Nephron progenitor cell (in vitro differentiated cells): ENCODE results near the gene NTRK2.

Experiments used
- DNase-seq: peaks from one replicate; pipeline ENCODE4 v3.0.0; 2021
- H3K27ac Mint-ChIP-seq: 2 replicates; pipeline ENCODE4 v1.8.0; 2021; ENCODE audit warnings: mild to moderate bottlenecking, moderate library complexity, mixed read lengths
- H3K27me3 Mint-ChIP-seq: 2 replicates; pipeline ENCODE4 v1.8.0; 2021; ENCODE audit warnings: mild to moderate bottlenecking, low read depth, mixed read lengths; ENCODE audit not compliant: poor library complexity
- H3K36me3 Mint-ChIP-seq: 2 replicates; pipeline ENCODE4 v1.8.0; 2021; ENCODE audit warnings: low read depth, mixed read lengths
- H3K4me1 Mint-ChIP-seq: 2 replicates; pipeline ENCODE4 v1.8.0; 2021; ENCODE audit warnings: mixed read lengths
- H3K4me3 Mint-ChIP-seq: 2 replicates; pipeline ENCODE4 v1.8.0; 2021; ENCODE audit warnings: mild to moderate bottlenecking, moderate library complexity, mixed read lengths
- H3K9me3 Mint-ChIP-seq: 2 replicates; pipeline ENCODE4 v1.8.0; 2021; ENCODE audit warnings: mild to moderate bottlenecking, moderate library complexity, mixed read lengths
- TF ChIP-seq, protein P1 (sequence below): fragments of 200-600 bp; sonication (generic); IDR thresholded peaks from 2 replicates; pipeline ENCODE4 v1.5.0; 2021; ENCODE audit warnings: antibody characterized with exemption

The NTRK2 gene

DNA sequence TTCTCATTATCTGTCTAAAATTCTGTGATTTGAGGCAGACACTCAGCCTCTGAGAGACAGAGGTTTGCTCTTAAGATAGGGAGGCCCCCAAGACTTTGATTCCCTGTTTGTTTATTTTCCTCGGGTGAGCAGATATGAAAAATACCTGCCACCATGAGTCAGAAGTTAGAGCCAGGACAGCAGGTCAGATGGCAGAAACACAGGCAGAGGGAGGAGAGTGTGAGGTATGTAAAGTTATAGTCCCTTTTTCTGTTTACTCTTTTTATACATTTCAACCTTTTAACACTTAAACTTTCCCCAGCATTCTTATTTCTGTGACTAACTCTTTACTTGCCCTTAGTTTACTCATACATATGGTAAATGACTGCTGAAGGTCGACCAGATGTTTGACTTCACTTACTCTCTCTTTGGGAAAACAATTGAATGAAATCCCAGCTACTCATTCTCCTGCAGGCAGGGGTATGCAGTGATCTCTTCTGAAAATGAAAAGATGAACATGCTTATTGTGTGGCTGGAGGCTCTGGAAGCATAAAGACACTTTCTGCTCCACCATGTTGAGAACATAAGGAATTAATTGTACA is 383.8 kb downstream of the NTRK2 start:
- Mint-ChIP-seq H3K4me1 (peaks cover 11% of the 10 kb centered on the region), H3K4me3 (no peak overlapping the region), H3K36me3 (no peaks in the 10 kb centered on the region), H3K27me3 (peaks cover 4% of the 10 kb centered on the region), H3K27ac (peak overlapping the region; percentile 21), H3K9me3 (peaks cover 12% of the 10 kb centered on the region)
- DNase-seq, result no peak
- TF ChIP-seq, protein P1, sequence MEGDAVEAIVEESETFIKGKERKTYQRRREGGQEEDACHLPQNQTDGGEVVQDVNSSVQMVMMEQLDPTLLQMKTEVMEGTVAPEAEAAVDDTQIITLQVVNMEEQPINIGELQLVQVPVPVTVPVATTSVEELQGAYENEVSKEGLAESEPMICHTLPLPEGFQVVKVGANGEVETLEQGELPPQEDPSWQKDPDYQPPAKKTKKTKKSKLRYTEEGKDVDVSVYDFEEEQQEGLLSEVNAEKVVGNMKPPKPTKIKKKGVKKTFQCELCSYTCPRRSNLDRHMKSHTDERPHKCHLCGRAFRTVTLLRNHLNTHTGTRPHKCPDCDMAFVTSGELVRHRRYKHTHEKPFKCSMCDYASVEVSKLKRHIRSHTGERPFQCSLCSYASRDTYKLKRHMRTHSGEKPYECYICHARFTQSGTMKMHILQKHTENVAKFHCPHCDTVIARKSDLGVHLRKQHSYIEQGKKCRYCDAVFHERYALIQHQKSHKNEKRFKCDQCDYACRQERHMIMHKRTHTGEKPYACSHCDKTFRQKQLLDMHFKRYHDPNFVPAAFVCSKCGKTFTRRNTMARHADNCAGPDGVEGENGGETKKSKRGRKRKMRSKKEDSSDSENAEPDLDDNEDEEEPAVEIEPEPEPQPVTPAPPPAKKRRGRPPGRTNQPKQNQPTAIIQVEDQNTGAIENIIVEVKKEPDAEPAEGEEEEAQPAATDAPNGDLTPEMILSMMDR, result no peak

DNA sequence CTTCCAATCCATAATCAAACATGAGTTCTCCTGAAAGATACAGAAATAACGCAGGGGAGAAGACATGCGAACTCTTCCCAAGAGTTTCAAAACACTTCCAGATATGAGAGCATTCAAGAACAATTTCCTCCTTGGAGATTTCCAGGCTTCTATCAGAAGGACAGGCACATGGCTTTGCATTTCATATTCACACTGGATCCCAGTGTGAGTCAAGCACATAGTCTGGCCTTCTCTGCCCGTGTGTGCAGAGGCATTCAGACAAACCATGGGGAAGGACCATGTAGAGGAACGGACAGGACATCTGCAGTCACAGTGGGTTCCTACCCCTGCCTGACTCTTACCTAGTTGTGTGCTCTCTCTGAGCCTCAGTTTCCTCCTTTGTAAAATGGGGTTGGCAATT is 384.5 kb downstream of the NTRK2 start:
- Mint-ChIP-seq H3K27ac (no peak overlapping the region), H3K4me3 (no peak overlapping the region), H3K27me3 (peaks cover 4% of the 10 kb centered on the region), H3K36me3 (no peaks in the 10 kb centered on the region), H3K4me1 (peaks cover 11% of the 10 kb centered on the region), H3K9me3 (peaks cover 12% of the 10 kb centered on the region)
- TF ChIP-seq, protein P1, result no peak
- DNase-seq, result no peak

DNA sequence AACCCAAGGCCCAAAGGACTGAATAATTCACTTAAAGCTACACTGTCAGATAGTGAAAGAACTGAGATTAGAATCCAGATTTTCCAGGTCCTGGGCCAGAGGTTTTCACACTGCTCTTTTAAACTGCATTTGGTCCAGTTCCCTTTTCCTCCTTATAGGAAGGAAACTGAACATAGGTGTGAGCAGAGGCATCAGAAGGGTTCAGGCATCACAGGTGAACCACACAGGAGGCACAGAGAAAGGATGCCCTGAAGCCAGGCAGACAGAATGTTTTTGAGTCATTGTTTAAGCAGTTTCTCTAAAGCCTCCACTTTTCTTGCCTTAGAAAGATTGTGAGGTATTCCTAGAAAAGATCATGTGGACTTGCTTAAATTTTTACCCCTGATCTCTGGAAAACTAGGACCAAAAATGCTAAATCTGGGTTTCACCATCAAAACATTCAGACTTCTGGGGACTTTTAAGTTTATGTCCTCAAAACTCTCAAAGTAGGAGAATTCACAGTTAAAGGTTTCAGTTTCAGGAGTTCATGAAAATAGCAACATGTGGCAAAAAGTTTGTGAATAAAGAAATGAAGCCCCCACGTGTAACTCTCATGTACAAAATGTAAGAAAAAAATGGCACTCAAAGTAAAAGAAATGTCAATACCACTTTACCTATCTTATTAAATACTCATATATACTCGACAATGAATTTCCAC is 386.1 kb downstream of the NTRK2 start:
- H3K9me3 Mint-ChIP-seq, result peaks cover 9% of the 10 kb centered on the region
- no peak overlapping the region for H3K27ac Mint-ChIP-seq
- no peak for DNase-seq
- H3K4me1 Mint-ChIP-seq, result peaks cover 11% of the 10 kb centered on the region
- TF ChIP-seq, protein P1, result no peak
- no peaks in the 10 kb centered on the region for H3K36me3 Mint-ChIP-seq
- H3K27me3 Mint-ChIP-seq, result peaks cover 4% of the 10 kb centered on the region
- no peak overlapping the region for H3K4me3 Mint-ChIP-seq

DNA sequence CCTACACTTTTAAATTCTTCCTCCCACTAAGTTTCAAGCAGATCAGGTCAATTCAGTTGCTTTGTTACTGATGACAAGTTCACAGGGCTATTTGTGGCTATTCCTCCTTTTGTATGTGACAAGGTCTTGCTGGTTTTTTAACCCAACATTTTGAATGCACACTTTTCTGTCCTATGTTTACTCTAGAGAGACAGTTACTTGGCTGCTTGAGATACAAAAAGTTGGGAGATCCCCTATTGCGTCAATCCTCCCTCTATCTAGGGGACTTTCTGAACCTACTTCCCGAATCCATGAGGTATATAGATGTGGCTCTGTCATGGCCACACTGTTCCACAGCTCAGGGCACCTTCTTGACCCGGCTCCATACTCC is 386.7 kb downstream of the NTRK2 start:
- peaks cover 6% of the 10 kb centered on the region for H3K9me3 Mint-ChIP-seq
- H3K4me1 Mint-ChIP-seq, result peaks cover 11% of the 10 kb centered on the region
- no peak for DNase-seq
- TF ChIP-seq, protein P1, result no peak
- peaks cover 4% of the 10 kb centered on the region for H3K27me3 Mint-ChIP-seq
- no peak overlapping the region for H3K4me3 Mint-ChIP-seq
- peak overlapping the region; percentile 69 for H3K27ac Mint-ChIP-seq
- H3K36me3 Mint-ChIP-seq, result no peaks in the 10 kb centered on the region

DNA sequence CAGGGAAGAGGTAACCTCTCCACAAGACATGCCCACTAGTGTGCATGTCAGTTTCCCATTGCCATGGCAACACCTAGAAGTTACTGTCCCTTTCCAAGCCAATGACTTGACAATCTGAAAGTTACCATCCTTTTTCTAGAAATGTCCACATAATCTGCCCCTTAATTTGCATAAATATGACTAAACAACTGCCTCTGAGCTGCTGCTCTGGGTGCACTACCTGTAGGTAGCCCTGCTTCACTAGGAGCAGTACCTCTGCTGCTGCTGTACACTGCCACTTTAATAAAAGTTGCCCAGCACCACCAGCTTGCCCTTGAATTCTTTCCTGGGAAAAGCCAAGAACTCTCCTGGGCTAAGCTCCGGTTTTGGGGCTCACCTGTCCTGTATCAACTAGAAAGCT is 392.4 kb downstream of the NTRK2 start:
- no peak for DNase-seq
- H3K27ac Mint-ChIP-seq, result peak overlapping the region; percentile 68
- H3K36me3 Mint-ChIP-seq, result no peaks in the 10 kb centered on the region
- H3K4me3 Mint-ChIP-seq, result no peak overlapping the region
- peaks cover 3% of the 10 kb centered on the region for H3K27me3 Mint-ChIP-seq
- H3K4me1 Mint-ChIP-seq, result peaks cover 36% of the 10 kb centered on the region
- peaks cover 4% of the 10 kb centered on the region for H3K9me3 Mint-ChIP-seq
- TF ChIP-seq, protein P1, result no peak
